HG02763 (cell line): ENCODE data around the gene PEX7.
A peak's percentile ranks its signal among the peaks of the same experiment; 100 is the strongest.
"Not testable (repeated sequence)": the region's sequence is repeated elsewhere in the genome, so short reads cannot be mapped to it uniquely, and the experiment has no call there.

Experiments used
- ATAC-seq: cut with Tn5 transposase; IDR thresholded peaks from one replicate; pipeline ENCODE4 v1.9.1; 2021; ENCODE audit warnings: mild to moderate bottlenecking, moderate library complexity; ENCODE audit not compliant: unreplicated experiment

Gene PEX7

GRCh38 chr6:136893187-136893586 is 70.8 kb downstream of the PEX7 start:
- no peak for ATAC-seq

- ATAC-seq, result no peak
Measured at GRCh38 chr6:136895901-136896300, 73.5 kb downstream of the PEX7 start.

- ATAC-seq, result no peak
Measured at GRCh38 chr6:136897071-136897470, 74.7 kb downstream of the PEX7 start.

- no peak for ATAC-seq
Measured at GRCh38 chr6:136901212-136901784, 78.9 kb downstream of the PEX7 start.

GRCh38 chr6:136904477-136904876 is 82.1 kb downstream of the PEX7 start:
- ATAC-seq, result not testable (repeated sequence)

- ATAC-seq, result no peak
Measured at GRCh38 chr6:136914947-136915346, 92.6 kb downstream of the PEX7 start.

- ATAC-seq, result no peak
Measured at GRCh38 chr6:136918706-136919105, 96.3 kb downstream of the PEX7 start.

- no peak for ATAC-seq
Measured at GRCh38 chr6:136920216-136920615, 97.8 kb downstream of the PEX7 start.

- no peak for ATAC-seq
Measured at GRCh38 chr6:136920671-136921380, 98.4 kb downstream of the PEX7 start.

- no peak for ATAC-seq
Measured at GRCh38 chr6:136921381-136921935, 99.1 kb downstream of the PEX7 start.

- no peak for ATAC-seq
Measured at GRCh38 chr6:136921936-136922684, 99.7 kb downstream of the PEX7 start, which contains the start of gene SLC35D3. TSS of gene SLC35D3 (plus strand) at chr6:136922301. CDS start at chr6:136922429, 128 bp downstream.

- no peak for ATAC-seq
Measured at GRCh38 chr6:136922685-136923006, 100.3 kb downstream of the PEX7 start.

- no peak for ATAC-seq
Measured at GRCh38 chr6:136923116-136923953, 100.9 kb downstream of the PEX7 start.

- no peak for ATAC-seq
Measured at GRCh38 chr6:136923954-136924673, 101.7 kb downstream of the PEX7 start.

GRCh38 chr6:136926383-136926782 is 104.0 kb downstream of the PEX7 start:
- no peak for ATAC-seq

GRCh38 chr6:136927292-136927691 is 104.9 kb downstream of the PEX7 start:
- ATAC-seq, result peak; percentile 40

GRCh38 chr6:136930528-136930927 is 108.1 kb downstream of the PEX7 start:
- no peak for ATAC-seq

- ATAC-seq, result no peak
Measured at GRCh38 chr6:136932599-136932998, 110.2 kb downstream of the PEX7 start.

- no peak for ATAC-seq
Measured at GRCh38 chr6:136945072-136945471, 122.7 kb downstream of the PEX7 start.

- ATAC-seq, result no peak
Measured at GRCh38 chr6:136945711-136946121, 123.3 kb downstream of the PEX7 start.
